Subcutaneous adipose tissue (tissue), 4 donors: ENCODE data around the gene F11R. TPM values are rescaled to one million over a fixed set of nuclear protein-coding genes. Genes with fewer than 3 reads are reported as not detected.

Experiments used
- CTCF ChIP-seq: fragments of 450-650 bp; IDR thresholded peaks from one replicate; pipeline ENCODE4 v1.5.1; 2016; ENCODE audit warnings: low read depth, mild to moderate bottlenecking, control low read depth, antibody characterized with exemption, moderate library complexity
- total RNA-seq, 4 donors: library from RNA; depleted of rRNA; stranded (reverse); fragments of >200 nt; gene quantifications; one replicate each; pipeline ENCODE4 v1.1.0, GENCODE V29; 2016

F11R gene
- total RNA-seq, 4 donors from 2014 or later = 38.6 to 133 (median 51.5) TPM

- TF ChIP-seq CTCF = no peak
Observed at GRCh38 chr1:161046605-161047228, 25.8 kb upstream of the F11R start.

DNA sequence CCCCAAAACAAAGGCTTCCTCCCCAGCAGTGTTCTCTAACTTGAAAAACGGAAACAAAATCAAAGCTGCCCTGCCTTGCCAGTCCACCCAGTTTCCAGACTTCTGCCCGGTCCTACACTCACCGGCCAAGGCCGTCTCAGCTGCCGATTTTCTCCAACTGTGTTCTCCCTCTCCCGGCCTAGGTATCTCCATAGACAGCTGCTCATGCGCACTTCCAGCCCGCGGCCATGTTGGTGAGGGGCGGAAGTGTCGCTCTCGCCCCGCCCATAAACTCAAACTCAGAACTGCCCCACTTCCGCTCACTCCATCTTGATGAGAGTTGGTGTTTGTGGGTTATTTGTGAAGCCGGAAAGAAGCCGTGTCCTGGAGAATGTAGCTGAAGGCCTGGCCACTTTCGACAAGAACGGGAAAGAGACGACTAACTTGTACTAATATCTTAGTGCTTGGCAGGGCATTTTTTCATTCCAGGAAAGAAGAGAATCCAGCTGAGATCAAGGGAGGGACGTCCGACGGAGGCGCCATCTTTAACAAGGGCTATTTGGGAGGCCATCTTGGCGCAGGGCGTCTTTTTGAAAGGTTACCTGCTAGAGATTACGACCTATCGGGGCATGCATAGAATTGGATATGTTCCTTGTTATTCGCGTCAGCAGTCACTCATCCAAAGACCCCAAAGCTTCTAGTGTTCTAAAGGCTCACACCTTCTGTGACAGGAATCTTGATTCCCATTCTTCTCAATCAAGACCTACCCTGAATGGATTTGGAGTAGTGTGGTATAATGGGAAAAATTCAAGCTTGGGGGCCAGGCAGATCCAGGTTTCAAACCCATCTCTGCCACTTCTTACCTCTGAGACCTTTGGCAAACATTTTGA lies 25.0 kb upstream of the F11R start, which contains the start of gene USF1:
Gene USF1 (minus strand): TSS at position 242 of the 869 bp plus-strand sequence. CDS start 2,702 bp downstream, outside the sequence.
- no peak for TF ChIP-seq CTCF

DNA sequence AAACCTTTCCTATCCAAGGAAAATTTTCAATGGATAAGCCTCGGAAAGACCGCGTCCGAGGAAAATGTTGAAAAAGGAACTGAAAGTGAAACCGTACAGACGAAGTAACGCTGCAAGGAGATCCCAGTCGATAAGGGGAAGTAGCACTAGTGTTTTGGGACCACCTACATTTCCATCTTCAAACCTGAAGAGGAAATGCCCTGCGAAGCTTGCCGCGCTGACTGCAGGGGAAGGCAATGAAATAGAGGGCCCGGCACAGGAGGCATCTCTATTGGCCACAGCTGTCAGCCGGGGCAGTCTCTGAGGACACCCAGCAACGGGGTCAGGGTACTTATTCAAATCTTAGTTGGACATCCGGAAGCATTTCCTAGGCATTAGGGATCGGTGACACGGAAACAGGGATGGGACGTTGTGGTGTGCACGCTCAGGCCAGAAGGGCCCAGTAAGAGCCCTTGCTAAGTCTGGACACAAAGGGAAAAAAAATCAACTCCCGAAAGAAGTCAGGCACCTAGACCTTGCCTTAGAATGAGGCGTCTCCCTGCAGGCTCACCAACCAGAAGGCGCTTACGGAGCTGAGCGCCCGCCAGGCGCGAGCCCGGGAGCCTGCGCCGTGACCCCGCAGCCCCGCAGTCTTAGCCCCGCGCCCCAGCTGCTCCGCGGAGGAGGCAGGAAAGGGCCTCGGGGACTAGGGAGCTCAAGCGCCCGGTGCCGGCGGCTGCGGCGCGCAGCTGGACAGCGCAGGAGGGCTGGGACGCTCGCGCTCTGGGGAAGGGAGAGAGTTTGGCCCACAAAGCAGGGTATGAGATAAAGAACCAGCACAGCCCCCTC lies 24.2 kb upstream of the F11R start:
- TF ChIP-seq CTCF = no peak

- no peak for TF ChIP-seq CTCF
Observed at GRCh38 chr1:161044535-161044907, 23.6 kb upstream of the F11R start.

DNA sequence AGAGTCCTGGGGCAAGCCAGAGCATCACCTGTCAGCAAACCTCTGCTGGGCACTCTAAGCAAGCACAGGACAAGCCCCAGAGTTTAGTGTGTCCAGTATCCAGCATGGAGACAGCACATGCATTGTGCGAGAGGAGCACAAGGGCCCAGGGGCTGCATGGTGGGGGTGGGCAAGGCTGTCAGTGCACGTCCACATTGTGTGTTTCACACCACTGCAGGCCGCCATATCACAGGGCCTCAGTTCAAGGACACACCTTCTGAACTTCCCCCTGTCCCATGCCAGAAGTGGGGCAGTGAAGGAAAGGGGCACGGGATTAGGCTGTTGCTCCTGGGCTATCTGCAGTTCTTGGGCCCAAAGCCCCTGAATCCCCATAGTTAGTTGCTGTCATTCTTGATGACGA lies 18.6 kb upstream of the F11R start:
- no peak for TF ChIP-seq CTCF

- no peak for TF ChIP-seq CTCF
Observed at GRCh38 chr1:161039154-161039545, 18.2 kb upstream of the F11R start.
